ENCODE results near the gene PHF14.

The PHF14 gene

DNA sequence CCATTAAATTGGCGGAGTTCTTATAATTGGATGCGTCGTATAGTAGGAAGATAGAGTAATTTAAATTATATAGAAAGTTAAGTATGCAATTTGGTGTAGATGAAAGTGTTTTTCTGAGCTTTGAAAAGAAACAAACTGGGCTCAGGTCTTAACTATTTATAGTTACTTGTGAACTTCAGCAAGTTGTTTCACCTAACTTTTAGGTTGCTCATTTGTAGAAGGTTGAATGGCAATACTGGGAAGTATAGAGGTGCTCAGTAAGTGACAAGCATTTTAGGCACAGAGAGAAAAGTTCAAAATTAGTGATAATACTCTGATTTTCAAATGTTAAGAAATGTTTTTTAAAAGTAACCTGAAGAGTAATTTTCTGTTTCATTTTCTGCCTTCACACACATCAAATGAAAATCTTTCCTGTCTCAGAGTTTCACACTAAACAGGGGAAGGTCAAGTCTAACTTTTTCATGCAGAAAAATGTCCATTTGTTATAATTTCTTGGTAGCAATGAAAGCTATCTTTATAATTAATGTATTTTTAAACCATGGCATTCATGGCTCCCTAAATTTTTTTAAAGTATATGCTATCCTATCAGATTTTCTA, 146.5 kb downstream of the PHF14 start:
- no peak for DNase-seq

DNA sequence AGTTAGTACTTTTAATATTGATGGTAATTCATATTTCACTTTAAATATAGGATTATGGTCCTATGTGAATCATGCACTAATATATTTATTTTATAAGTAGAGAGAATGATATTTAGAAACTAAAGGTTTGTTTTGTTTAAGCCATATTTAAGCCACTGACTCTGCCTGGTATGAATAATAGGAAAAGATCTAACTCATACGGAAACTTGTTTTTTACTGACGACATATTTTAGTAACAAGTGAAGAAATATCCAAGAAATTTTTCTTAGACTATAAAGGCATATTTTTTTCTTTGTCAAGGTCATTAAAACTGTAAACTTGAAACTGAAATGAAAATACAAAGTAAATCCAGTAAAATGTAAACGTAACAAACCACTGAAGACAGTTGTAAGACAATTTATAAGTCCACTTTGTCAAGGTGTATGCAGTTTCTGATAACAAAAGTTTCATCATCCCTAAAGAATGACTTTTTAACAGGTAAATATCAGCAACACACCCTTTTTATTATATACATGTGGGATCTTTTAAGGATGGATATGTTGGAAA, 147.1 kb downstream of the PHF14 start:
- DNase-seq, result no peak

DNA sequence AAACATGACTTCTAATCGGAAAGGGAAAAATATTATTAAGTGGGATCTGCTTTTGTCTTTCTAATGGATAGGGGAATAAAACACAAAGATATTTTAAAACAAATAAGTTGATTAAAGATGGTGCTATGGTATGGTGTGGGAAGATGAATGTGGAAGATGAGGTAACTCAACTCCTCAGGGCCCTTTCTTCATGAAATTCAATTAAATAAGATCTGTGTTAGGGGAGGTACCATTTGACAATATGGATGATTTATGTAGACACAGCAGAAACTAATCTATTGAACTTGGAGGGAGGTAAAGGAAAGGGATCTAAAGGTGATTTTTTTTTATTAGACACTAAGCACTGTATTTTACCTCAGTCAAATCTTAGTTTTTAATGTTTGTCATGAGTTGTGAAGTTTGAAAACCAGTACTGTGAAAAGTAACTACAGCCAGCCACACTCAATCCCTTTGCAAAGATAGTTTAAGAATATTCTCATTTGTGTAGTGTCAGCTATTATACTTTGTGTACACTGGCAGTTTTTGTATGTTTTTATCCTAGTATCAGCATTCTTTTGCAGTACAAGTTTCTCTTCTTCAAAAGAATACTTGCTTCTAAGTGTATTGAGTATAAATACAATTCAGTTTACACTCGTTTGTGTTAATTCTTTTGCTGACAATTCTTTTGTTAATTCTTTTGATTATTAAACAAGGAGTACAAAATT, 151.3 kb downstream of the PHF14 start:
- DNase-seq, result no peak

DNA sequence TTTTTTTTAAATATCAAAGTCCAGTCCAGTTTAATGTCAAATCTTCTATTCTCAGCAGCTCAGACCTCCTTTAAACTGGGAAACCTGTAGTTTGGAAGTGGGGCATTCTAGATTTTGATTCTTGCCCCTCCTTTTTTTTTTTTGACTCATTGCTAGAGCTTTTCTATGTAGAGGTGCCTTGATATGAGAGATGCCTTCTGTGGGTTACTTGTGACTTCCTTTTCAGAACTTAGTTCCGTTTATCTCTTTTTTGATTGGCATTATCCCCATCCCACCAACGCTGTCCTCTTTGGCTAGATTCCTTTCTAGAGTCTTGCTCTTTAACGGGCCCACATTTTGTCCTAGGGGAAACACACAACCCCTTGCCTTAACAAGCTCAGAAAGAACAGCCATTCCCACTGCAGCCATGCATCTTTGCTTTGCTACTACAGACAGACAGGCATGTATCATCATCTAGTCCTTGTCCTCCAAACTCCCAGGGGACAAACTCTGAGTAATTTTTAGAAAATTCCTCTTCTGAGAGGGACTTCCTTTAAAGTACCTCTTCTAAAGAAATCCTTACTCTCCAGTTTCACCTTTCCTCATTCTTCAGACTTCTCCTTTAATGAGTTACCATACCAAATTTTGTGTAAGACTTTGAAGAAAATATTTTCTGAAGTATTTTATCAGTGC, 153.6 kb downstream of the PHF14 start:
- no peak for DNase-seq

DNA sequence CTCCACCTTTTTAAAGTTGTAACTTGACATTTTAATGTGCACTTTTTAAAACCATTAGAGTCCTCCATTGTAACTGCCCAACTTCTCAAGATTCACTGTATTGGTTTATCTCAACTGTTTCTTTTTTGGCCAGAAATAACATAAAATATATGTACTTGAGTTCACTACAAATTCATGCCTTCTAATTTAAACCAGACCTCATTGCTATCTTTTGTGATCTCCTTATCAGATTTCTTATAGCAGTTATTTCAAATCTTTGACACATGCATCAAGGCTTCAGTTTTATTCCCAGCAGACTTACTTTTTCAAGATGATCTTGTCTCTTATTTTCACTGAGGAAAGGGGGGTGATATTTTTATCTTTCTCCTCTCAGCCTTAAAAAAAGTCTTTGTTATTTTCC, 154.3 kb downstream of the PHF14 start:
- no peak for DNase-seq

DNA sequence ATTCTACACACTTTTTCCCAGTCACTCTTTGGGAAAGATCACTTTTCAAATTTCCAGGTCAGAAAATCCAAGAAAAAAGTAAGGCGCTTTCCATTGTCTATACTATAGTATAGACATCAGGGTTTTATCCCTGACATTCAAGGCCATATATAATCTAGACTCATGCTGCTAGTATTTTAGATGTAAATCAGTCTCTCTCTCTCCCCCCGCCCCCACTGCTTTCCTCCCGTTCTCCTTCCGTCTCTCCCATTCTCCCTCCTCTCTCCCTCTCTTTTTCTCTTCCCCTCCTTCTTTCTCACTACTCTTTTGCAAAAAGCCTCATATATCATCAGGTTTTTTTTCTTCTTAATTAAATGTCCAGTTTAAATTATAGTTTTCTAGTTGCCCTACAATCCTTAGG, 154.8 kb downstream of the PHF14 start:
- DNase-seq, result no peak

DNA sequence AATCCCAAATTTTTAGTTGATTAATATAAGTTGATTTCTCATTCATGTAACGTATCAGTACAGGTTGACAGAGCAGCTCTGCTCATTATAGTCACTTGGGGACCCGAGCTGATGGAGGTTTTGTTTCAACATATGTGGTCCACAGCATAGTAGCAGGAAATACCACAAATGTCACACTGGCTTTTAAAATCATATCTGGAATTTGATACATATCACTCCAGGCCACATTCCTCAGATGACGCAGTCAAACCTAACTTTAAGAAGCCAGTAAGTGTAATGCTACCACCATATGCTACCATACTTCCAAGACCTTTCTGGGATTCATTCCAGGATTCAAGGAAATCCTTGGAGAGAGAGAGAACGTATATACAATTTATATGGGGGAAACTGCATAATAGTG, 156.3 kb downstream of the PHF14 start:
- DNase-seq, result no peak

DNA sequence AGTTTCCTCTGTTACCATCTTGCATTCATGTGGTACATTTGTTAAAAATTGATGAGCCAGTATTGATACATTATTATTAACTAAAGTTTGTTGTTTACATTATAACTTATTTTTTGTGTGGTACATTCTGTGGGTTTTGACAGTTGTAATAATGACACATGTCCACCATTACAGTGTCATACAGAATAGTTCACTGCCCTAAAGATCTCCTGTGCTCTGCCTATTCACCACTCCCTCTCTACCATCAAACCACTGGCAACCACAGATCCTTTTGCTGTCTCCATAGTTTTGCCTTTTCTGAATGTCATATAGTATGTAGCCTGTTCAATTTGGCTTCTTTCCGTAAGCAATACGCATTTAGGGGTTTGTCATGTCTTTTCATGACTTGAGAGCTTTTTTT, 156.9 kb downstream of the PHF14 start:
- no peak for DNase-seq

DNA sequence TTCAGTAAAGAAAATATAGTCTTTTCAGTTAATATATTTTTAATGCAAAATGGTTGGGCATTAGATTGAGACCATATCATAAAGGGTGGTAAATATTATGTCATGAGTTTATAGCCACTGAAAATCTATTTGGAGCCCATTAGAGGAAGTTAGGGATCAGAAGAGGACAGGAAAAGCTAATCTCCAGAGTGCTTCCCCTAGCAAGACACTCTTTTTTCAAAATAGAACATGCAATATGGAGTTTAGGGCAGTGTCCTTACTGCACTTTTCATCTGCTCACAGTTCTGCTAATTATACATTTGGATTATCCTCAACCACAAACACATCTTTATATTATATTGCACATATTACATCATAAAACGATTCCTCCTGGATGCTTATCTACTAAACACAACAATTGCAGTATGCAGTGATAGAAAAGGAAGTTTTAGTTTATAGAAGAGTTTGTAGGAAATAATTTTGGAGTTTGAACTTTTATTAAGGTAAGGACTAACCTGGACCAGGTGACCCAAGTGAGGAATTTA, 159.8 kb downstream of the PHF14 start:
- DNase-seq, result no peak

DNA sequence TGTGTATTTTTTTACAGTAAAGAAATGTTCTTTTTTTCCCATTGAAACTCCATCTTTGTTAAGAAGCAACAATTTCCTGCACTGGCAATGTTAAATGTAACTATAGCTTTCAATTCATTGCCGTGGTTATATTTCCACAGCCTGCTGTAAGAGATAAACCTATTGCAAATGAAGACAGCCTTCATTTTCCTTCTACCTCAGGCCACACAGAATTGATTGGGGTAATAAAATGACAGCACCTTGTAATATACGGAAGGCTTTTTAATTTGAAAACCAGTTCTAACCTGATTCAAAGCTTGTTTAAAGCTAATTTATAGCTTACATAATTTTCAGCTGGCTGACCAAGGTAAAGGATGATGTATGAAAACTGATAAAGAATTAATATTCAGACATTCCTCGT, 161.9 kb downstream of the PHF14 start:
- DNase-seq, result no peak

DNA sequence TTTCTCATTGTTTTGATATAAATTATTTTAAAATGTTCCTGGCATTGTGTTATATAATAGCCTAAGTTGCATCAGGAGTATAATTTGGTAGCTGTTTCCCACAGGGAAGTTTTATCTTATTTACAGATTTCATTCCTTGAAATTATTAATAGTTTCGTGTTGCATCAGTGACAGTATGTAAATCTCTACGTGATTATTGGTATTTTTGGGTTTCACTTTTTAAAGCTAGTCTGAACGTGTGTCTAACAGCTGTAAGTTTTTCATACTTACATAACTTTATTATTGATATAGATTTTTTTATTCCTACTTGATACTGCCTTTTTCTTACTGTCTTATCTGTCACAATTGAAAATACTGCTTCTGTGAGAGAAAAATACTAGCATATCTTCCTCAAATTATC, 167.9 kb downstream of the PHF14 start:
- no peak for DNase-seq

DNA sequence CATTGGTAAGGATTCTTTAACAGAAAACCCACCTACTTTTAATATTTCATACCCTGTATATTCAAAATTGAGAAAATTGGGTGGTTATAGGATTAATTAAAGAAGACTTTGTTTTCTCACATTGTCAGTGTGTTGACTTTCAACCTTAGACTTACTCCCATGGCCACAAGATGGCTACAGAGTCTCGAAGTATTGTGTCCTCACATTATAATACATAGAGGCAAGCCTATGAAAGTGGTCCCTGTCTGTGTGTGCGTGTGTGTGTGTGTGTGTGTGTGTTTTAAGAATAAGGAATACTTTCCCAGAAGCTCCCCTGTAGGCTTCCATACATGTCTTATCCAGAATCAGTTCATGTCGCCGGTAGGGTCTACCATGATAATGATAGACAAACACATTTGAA, 180.0 kb downstream of the PHF14 start:
- no peak for DNase-seq

DNA sequence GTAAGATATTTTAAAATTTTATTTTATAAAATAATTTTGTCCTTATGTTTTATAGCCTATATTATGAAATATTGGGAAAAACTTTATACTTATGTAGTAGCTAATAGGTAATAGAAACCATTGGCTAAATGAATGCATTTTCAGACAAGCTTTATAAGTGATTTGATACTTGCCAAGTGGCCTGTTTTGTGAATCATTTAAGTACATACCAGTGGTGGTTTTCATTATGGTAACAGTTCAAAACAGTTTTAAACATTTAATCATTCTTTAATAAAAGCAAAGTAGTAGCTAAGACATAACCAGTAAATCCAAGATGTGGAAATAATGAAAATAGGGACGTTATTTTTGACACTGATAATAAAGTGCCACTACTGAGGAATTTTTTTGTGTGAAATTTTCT, 182.2 kb downstream of the PHF14 start:
- DNase-seq, result no peak

DNA sequence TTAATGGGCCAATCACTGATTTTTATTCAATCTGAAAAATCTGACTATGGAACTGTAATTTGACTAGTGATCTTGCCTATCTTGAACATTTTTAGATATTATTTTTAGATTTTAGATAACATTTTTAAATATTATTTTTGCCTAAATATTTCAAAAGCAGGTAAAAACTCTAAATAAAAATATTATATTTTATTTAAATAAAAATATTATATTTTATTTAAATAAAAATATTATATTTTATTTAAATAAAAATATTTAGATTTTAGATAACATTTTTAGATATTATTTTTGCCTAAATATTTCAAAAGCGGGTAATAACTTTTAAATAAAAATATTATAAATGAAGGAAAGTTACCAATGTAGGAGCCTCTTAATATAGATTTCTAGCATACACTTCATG, 187.8 kb downstream of the PHF14 start:
- no peak for DNase-seq

DNA sequence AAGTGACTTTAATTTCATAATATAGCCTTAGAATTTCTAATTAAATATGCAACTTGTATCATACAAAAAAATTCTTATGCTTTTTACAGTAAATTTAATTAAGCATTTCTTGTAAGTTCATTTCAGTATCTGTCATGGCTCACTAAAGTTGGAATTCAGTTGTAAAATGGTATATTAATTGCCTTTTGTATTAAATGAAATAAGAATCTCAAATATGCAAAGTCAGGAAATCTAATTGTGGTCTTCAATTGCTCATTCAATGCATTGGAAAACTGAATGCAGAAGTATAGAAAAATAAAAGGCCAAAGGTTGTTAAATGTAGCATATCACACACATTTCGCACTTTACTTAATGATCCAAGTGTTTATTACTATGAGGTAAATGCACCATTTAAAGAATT, 189.5 kb downstream of the PHF14 start:
- no peak for DNase-seq

DNA sequence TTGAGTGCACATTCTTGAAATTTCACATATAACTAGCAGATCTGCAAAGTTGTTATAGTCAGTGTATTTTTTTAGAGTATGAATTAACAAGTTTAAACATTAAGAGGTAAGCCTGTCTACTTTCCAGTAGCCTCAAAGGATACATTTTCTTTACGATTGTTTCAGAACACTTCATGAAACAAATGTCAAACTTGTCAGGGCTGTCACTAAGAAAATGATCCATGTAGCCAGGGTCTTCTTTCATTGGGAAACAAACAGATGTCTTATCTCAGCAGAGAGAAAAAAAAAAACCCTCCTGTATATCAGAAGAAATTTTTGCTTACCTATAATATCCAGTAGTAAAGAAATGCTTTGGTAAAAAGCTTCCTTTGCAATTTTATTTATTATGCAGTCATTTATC, 192.4 kb downstream of the PHF14 start:
- DNase-seq, result no peak

DNA sequence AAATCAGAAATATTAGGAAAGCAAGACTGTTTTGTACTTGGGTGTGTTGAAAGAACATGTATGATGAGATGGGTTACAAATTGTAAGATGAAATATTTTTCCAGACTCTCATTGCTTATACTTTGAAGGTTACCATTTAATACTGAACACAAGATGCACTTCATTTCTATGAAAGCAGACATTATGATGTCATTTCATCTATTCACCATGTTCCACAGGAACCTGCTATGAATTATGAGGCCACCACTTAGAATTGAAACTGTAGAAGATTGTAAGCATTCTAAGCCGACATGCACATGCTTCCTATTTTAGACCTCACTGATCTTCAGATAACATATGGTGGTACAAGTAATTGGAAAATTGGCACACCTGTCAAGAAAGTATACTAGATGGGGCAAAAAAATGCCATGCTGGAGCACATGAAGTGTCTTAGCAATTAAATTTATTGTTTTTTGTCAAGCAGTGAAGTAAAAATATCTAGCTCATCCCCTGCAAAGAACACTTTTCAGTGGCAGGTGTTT, 195.0 kb downstream of the PHF14 start:
- DNase-seq, result peak in 1 of 14 donors; percentile 37

DNA sequence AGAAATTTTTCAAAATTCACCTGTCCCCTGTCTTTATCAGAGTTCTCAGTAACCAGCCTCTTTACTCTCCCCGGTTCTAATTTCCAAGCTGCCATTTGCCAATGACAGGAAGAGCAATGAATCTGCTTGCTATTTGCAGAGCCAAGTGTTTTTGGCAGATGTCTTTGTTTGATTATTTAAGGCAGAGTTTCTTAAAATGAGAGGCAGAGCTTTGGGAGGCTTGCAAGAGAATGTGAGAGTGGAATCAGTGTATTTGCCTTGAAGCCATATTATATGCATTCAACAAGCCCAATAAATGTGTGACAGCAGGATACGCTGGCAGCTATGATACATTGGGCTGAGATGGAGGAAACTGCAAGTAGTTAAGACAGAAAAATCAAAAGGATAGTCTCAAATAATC, 196.5 kb downstream of the PHF14 start:
- peak in 1 of 14 donors; percentile 78 for DNase-seq

DNA sequence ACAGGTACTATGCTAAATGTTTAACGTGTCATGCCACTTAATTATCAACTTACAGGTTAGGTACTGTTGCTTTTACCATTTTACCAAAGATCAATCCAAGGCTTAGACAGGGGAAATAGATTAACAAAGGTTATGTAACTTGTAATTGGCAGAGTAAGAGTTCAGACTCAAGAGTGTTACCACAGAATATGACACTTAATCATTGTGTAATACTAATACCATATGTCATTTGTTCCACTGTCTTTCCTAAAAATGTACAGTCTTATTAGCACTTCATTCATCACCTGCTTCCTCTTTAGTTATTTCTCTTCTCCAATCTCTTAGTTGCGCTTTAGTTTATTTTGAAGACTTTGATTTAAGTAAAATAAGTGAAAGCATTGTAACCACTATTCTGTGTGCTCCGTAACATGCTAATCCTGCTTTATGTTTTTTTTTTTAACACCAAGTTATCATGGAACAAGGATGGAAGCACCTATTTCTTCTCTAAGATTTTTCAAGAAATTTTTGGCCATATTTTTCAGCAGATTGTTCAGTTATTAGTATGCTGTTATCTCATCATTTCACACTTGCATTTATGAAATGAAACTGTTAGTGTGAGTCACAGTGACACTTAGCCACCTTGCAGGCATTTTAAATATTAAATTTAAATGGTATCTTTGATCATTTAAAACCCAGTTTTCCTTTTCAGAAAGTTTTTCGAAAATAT, 197.3 kb downstream of the PHF14 start:
- DNase-seq, result peak in 1 of 14 donors; percentile 29

DNA sequence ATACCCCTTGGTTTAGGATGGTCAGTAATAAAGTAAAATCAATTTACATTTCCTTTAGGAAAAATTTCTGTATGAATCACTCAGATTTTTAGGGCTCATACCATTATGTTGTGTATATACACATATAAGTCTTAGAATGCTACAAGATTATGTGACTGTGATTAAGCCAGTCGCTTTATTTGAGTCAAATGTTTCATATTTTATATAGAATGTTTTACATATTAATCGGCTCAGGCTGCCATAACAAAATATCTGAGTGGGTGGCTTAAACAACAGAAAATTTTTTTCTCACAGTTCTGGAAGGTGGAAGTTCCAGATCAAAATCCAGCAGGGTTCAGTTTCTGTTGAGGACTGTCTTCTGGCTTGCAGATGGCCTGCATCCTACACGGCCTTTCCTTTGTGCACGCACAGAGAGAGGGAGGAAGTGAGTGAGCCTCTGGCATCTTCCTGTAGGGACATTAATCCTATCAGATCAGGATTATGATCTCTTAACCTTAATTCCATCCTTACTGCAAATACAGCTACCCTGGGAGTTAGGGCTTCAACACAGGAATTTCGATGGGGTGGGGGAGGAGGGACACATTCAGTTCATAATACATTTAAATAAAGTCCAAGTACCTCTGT, 198.0 kb downstream of the PHF14 start:
- DNase-seq, result no peak

DNA sequence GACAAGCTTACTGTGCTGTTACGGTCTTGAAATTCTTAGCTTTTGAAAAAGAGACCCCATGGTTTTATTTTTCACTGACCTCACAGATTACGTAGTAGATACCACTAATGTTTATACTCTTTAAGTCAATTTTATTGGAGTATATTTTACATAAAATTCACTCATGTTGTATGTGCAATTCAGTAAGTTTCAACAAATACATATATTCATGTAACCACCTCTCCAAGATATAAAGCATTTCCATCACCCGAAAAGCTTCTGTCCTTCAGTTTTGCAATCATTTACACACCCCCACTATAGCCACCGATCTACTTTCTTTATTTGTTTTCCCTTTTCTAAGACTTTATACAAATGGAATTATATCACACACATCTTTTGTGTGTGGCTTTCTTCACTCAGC, 199.2 kb downstream of the PHF14 start:
- no peak for DNase-seq

DNA sequence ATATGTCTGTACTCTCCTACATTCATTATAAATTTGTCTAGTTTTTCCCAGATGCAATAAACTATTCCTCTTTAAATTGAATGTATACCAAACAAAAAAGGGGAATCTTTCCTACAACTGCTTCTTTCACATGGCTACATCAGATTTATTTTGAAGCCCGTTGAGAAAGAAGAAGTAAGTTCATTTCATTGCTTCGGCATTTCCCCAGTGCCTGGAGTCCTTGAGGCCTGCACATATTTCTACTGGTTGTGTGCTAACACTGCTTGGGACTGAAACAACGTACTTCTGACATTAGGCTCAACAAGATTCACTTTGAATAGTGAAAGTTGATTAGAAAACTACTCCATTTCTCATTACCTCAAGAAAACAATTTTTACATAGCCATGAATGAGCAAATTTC, 201.7 kb downstream of the PHF14 start:
- no peak for DNase-seq

Data from C1 segment of cervical spinal cord (tissue), 14 donors.